Measurements from ENCODE around the gene ITPRID2. TPM values are rescaled to one million over a fixed set of nuclear protein-coding genes. Genes with fewer than 3 reads are reported as not detected.

The ITPRID2 gene
- total and polyA plus RNA-seq, 2 of the 4 experiments (the other 2 are of a cell fraction) = 74.1 to 187 TPM

- H4K20me1 ChIP-seq (ENCODE audit: insufficient read depth, low read length) = peaks cover 7% of the 10 kb centered on the region
- H2BK120ac ChIP-seq (ENCODE audit: low read depth, low read length) = no peak overlapping the region
- H4K8ac ChIP-seq (ENCODE audit: low read depth in 2 of 2, low read length in 2 of 2) = no peak overlapping the region
- H3K36me3 ChIP-seq (ENCODE audit: control insufficient read depth, insufficient read depth, low read length) = peaks cover 20% of the 10 kb centered on the region
- ATAC-seq (ENCODE audit: low read depth) (no peak), DNase-seq (no peak)
- H3K9me3 ChIP-seq (ENCODE audit: control insufficient read depth, insufficient read depth, low read length) = no peaks in the 10 kb centered on the region
- H3K18ac ChIP-seq (ENCODE audit: low read depth, low read length) = no peak overlapping the region
- no peak overlapping the region for H3K4me3 ChIP-seq (ENCODE audit: insufficient read depth, low read depth, low read length)
- no peak overlapping the region for H2BK5ac ChIP-seq (ENCODE audit: low read depth, low read length, poor library complexity, severe bottlenecking)
- no peak overlapping the region for H3K14ac ChIP-seq (replicated peaks; ENCODE audit: low read depth, low read length)
- no peak for TF ChIP-seq CTCF (conservative IDR thresholded peaks at IDR 0.05; ENCODE audit: low read depth, low read length)
- TF ChIP-seq FOS (IDR thresholded peaks at IDR 0.05; ENCODE audit: low read depth, low read length) = no peak
- no peak for TF ChIP-seq ELK1 (IDR thresholded peaks at IDR 0.05; ENCODE audit: borderline replicate concordance, low read depth, low read length)
- no peak for TF ChIP-seq USF2 (IDR thresholded peaks at IDR 0.05; ENCODE audit: low read depth, low read length)
- TF ChIP-seq MAFK (IDR thresholded peaks at IDR 0.05; ENCODE audit: low read depth, low read length) = no peak
- TF ChIP-seq RFX5 (IDR thresholded peaks at IDR 0.05; ENCODE audit: low read depth, low read length) = no peak
- no peak for TF ChIP-seq POLR2A (IDR thresholded peaks at IDR 0.05; ENCODE audit: low read depth, low read length)
- TF ChIP-seq SMC3 (IDR thresholded peaks at IDR 0.05; ENCODE audit: low read depth, low read length) = no peak
- TF ChIP-seq NFE2L2 (IDR thresholded peaks at IDR 0.05; ENCODE audit: low read depth, low read length) = no peak
- no peak for TF ChIP-seq MAZ (IDR thresholded peaks at IDR 0.05; ENCODE audit: borderline replicate concordance, low read depth, low read length)
- TF ChIP-seq CHD1 (IDR thresholded peaks at IDR 0.05; ENCODE audit: low read depth, low read length) = no peak
- no peak for TF ChIP-seq MXI1 (IDR thresholded peaks at IDR 0.05; ENCODE audit: borderline replicate concordance, low read depth, low read length)
- no peak for TF ChIP-seq CEBPB (IDR thresholded peaks at IDR 0.05; ENCODE audit: low read depth, low read length)
- no peak for TF ChIP-seq RAD21 (IDR thresholded peaks at IDR 0.05; ENCODE audit: low read length)
- no peak for TF ChIP-seq BHLHE40 (IDR thresholded peaks at IDR 0.05; ENCODE audit: low read depth, low read length)
- peaks cover 3% of the 10 kb centered on the region for H3K9me1 ChIP-seq (ENCODE audit: insufficient read depth, low read length)
- no peaks in the 10 kb centered on the region for H3K27me3 ChIP-seq (ENCODE audit: control insufficient read depth, insufficient read depth, low read length)
- intact Hi-C loops (cut with micrococcal nuclease) (loop anchor here (10.0 kb wide), 1 partner anchor 747 kb away; no protein-coding TSS in a partner anchor), in situ Hi-C loops (cut with MboI; ENCODE audit: low sequenced_read_pairs) (loop anchor here (5.0 to 25.0 kb wide), 3 partner anchors 160 to 755 kb away; no protein-coding TSS in a partner anchor), dilution Hi-C loops (cut with HindIII; ENCODE audit: low sequenced_read_pairs, unreplicated experiment) (no loop called here)
- no peak overlapping the region for H2AK5ac ChIP-seq (ENCODE audit: low read depth, low read length)
- no peak overlapping the region for H2BK20ac ChIP-seq (ENCODE audit: low read depth, low read length)
- H3K4me1 ChIP-seq (ENCODE audit: control insufficient read depth, insufficient read depth, low read length) = peaks cover 5% of the 10 kb centered on the region; the same call in 1 of the 2 replicates
- H3K56ac ChIP-seq (ENCODE audit: extremely low read depth, insufficient read depth, low read length) = no peak overlapping the region
- no peak overlapping the region for H2AK9ac ChIP-seq (replicated peaks; ENCODE audit: low read depth, low read length, poor library complexity)
- POLR2A ChIA-PET (ENCODE audit: unreplicated experiment) = no interaction called here
- CTCF ChIA-PET = no interaction called here
- peaks cover 13 to 41% of the 10 kb centered on the region in 2 experiments for H3K79me1 ChIP-seq (ENCODE audit: low read depth in 1 of 2, low read length in 2 of 2)
- no peak overlapping the region for H3K4ac ChIP-seq (ENCODE audit: low read depth, low read length)
- no peak overlapping the region for H2BK15ac ChIP-seq (ENCODE audit: low read depth, low read length)
- H2AFZ ChIP-seq (replicated peaks; ENCODE audit: low read length, poor library complexity) = no peak overlapping the region
- H3K4me2 ChIP-seq (ENCODE audit: low read depth, low read length) = no peak overlapping the region
- H4K91ac ChIP-seq (ENCODE audit: insufficient read depth, low read depth, low read length) = no peak overlapping the region
- no TSS peak for BruUV-seq (replicated peaks)
- WGBS, 2 experiments (ENCODE audit: extremely low coverage in 2 of 2, insufficient read length in 1 of 2) = no CpG with 5 or more reads among the region's 1 CpG
- no peak overlapping the region for H3K23ac ChIP-seq (ENCODE audit: low read depth, low read length)
- no peak overlapping the region for H3K9ac ChIP-seq (ENCODE audit: low read depth, low read length)
- H4K5ac ChIP-seq (ENCODE audit: low read depth, low read length) = no peak overlapping the region
- H3K27ac ChIP-seq (ENCODE audit: insufficient read depth, low read length) = no peak overlapping the region
These were observed 16.1 kb downstream of the ITPRID2 start for GRCh38 chr2:181907635-181908034.

Data from IMR-90 (cell line).